ENCODE data around the gene TMEFF2.

The TMEFF2 gene

GRCh38 chr2:192218970-192219369, 24.2 kb upstream of the TMEFF2 start:
- no peak overlapping the region for H3K27ac ChIP-seq
- H3K9ac ChIP-seq: no peak overlapping the region
- H3K36me3 ChIP-seq (ENCODE audit: control insufficient read depth, insufficient read depth, low read length): no peaks in the 10 kb centered on the region
- no peak overlapping the region for H2AFZ ChIP-seq
- no peaks in the 10 kb centered on the region for H3K79me2 ChIP-seq
- H3K27me3 ChIP-seq (ENCODE audit: control insufficient read depth, insufficient read depth, low read length): no peaks in the 10 kb centered on the region
- no peak overlapping the region for H3K4me2 ChIP-seq (ENCODE audit: low read length)
- no peak for TF ChIP-seq CTCF (IDR thresholded peaks at IDR 0.05)
- H3K4me1 ChIP-seq: no peaks in the 10 kb centered on the region
- no peaks in the 10 kb centered on the region for H3K9me3 ChIP-seq (ENCODE audit: control insufficient read depth, low read length)
- no peak overlapping the region for H3K4me3 ChIP-seq (ENCODE audit: low read depth, low read length)

- Histone ChIP-seq H3K27me3 (ENCODE audit: control insufficient read depth, insufficient read depth, low read length) (no peaks in the 10 kb centered on the region), H3K4me3 (ENCODE audit: low read depth, low read length) (no peak overlapping the region), H2AFZ (no peak overlapping the region), H3K4me2 (ENCODE audit: low read length) (no peak overlapping the region), H3K79me2 (no peaks in the 10 kb centered on the region), H3K4me1 (no peaks in the 10 kb centered on the region), H3K36me3 (ENCODE audit: control insufficient read depth, insufficient read depth, low read length) (no peaks in the 10 kb centered on the region), H3K9ac (no peak overlapping the region), H3K9me3 (ENCODE audit: control insufficient read depth, low read length) (no peaks in the 10 kb centered on the region), H3K27ac (no peak overlapping the region)
- no peak for TF ChIP-seq CTCF (IDR thresholded peaks at IDR 0.05)
Observed at GRCh38 chr2:192218377-192218776, 23.6 kb upstream of the TMEFF2 start.

- no peaks in the 10 kb centered on the region for H3K79me2 ChIP-seq
- no peak overlapping the region for H3K9ac ChIP-seq
- H3K27ac ChIP-seq: no peak overlapping the region
- no peak overlapping the region for H2AFZ ChIP-seq
- no peaks in the 10 kb centered on the region for H3K27me3 ChIP-seq (ENCODE audit: control insufficient read depth, insufficient read depth, low read length)
- no peak overlapping the region for H3K4me3 ChIP-seq (ENCODE audit: low read depth, low read length)
- TF ChIP-seq CTCF (IDR thresholded peaks at IDR 0.05): no peak
- H3K9me3 ChIP-seq (ENCODE audit: control insufficient read depth, low read length): no peaks in the 10 kb centered on the region
- H3K36me3 ChIP-seq (ENCODE audit: control insufficient read depth, insufficient read depth, low read length): no peaks in the 10 kb centered on the region
- H3K4me2 ChIP-seq (ENCODE audit: low read length): no peak overlapping the region
- H3K4me1 ChIP-seq: no peaks in the 10 kb centered on the region
Observed at GRCh38 chr2:192216336-192216735, 21.6 kb upstream of the TMEFF2 start.

- Histone ChIP-seq H3K27me3 (ENCODE audit: control insufficient read depth, insufficient read depth, low read length) (no peaks in the 10 kb centered on the region), H3K4me2 (ENCODE audit: low read length) (no peak overlapping the region), H3K9ac (no peak overlapping the region), H3K9me3 (ENCODE audit: control insufficient read depth, low read length) (no peaks in the 10 kb centered on the region), H3K79me2 (no peaks in the 10 kb centered on the region), H3K36me3 (ENCODE audit: control insufficient read depth, insufficient read depth, low read length) (no peaks in the 10 kb centered on the region), H3K4me1 (no peaks in the 10 kb centered on the region), H2AFZ (no peak overlapping the region), H3K27ac (no peak overlapping the region), H3K4me3 (ENCODE audit: low read depth, low read length) (no peak overlapping the region)
- TF ChIP-seq CTCF (IDR thresholded peaks at IDR 0.05): no peak
Observed at GRCh38 chr2:192215096-192215877, 20.6 kb upstream of the TMEFF2 start.

- H3K79me2 ChIP-seq: no peaks in the 10 kb centered on the region
- H3K9me3 ChIP-seq (ENCODE audit: control insufficient read depth, low read length): no peaks in the 10 kb centered on the region
- H3K27ac ChIP-seq: no peak overlapping the region
- H3K9ac ChIP-seq: no peak overlapping the region
- no peak for TF ChIP-seq CTCF (IDR thresholded peaks at IDR 0.05)
- H2AFZ ChIP-seq: no peak overlapping the region
- H3K27me3 ChIP-seq (ENCODE audit: control insufficient read depth, insufficient read depth, low read length): no peaks in the 10 kb centered on the region
- H3K4me1 ChIP-seq: no peaks in the 10 kb centered on the region
- H3K36me3 ChIP-seq (ENCODE audit: control insufficient read depth, insufficient read depth, low read length): no peaks in the 10 kb centered on the region
- no peak overlapping the region for H3K4me3 ChIP-seq (ENCODE audit: low read depth, low read length)
- no peak overlapping the region for H3K4me2 ChIP-seq (ENCODE audit: low read length)
Observed at GRCh38 chr2:192208848-192209247, 14.1 kb upstream of the TMEFF2 start.
